PC-9 (cell line): ENCODE data around the gene HMGCL. TPM values are rescaled to one million over a fixed set of nuclear protein-coding genes. Genes with fewer than 3 reads are reported as not detected.
"Not testable (repeated sequence)": the region's sequence is repeated elsewhere in the genome, so short reads cannot be mapped to it uniquely, and the experiment has no call there.

Experiments used
- BruUV-seq: library from RNA; stranded (reverse); fragments of 400-500 nt; replicated peaks from 2 replicates; lab custom pipeline; 2021; lab: Mats Ljungman, UMichigan
- CTCF ChIA-PET: fragments of 300-600 bp; sonication (Branson Sonifier 250); formaldehyde crosslinking; loops from one replicate; lab custom pipeline; 2022; ENCODE audit warnings: antibody characterized with exemption; lab: Charles Lee
- POLR2A ChIA-PET: fragments of 300-600 bp; sonication (Branson Sonifier 250); formaldehyde crosslinking; loops from one replicate; lab custom pipeline; 2022; ENCODE audit warnings: antibody characterized with exemption; ENCODE audit not compliant: unreplicated experiment; lab: Charles Lee
- DNase-seq, 2 experiments: peaks; one replicate each; pipeline versions ENCODE4 v3.0.0 to v3.0.0-alpha.2; 2015 to 2022; ENCODE audit warnings: mixed read lengths in 1 of 2
- H2AFZ ChIP-seq: fragments of 200-600 bp; sonication (generic); 2 replicates; pipeline ENCODE4 v1.8.1; 2017; ENCODE audit warnings: antibody characterized with exemption
- H3F3A ChIP-seq: fragments of 200-600 bp; sonication (generic); 2 replicates; pipeline ENCODE4 v1.8.1; 2017; ENCODE audit warnings: antibody characterized with exemption, mild to moderate bottlenecking, low read depth; ENCODE audit not compliant: insufficient read depth
- H3K27ac ChIP-seq: fragments of 200-600 bp; sonication (generic); 2 replicates; pipeline ENCODE4 v1.6.1; 2016; ENCODE audit warnings: mixed run types
- H3K27me3 ChIP-seq: fragments of 200-600 bp; sonication (generic); 2 replicates; pipeline ENCODE4 v1.6.1; 2016; ENCODE audit warnings: low read depth, mixed run types; ENCODE audit not compliant: insufficient read depth
- H3K36me3 ChIP-seq: fragments of 200-600 bp; sonication (generic); 2 replicates; pipeline ENCODE4 v1.6.1; 2016; ENCODE audit warnings: low read depth, mixed run types
- H3K4me1 ChIP-seq: fragments of 200-600 bp; sonication (generic); replicated peaks from 2 replicates; pipeline ENCODE4 v1.6.1; 2016; ENCODE audit warnings: mixed run types; ENCODE audit not compliant: insufficient read depth
- H3K4me2 ChIP-seq: fragments of 200-600 bp; sonication (generic); 2 replicates; pipeline ENCODE4 v1.6.1; 2017; ENCODE audit warnings: mixed run types
- H3K4me3 ChIP-seq: fragments of 200-600 bp; sonication (generic); 2 replicates; pipeline ENCODE4 v1.6.1; 2016; ENCODE audit warnings: mixed run types
- H3K79me2 ChIP-seq: fragments of 200-600 bp; sonication (generic); 2 replicates; pipeline ENCODE4 v1.6.1; 2017; ENCODE audit warnings: low read depth, mixed run types
- H3K9me2 ChIP-seq: fragments of 200-600 bp; sonication (generic); 2 replicates; pipeline ENCODE4 v1.8.1; 2017; ENCODE audit warnings: mild to moderate bottlenecking; ENCODE audit not compliant: insufficient read depth
- H3K9me3 ChIP-seq: fragments of 200-600 bp; sonication (generic); 2 replicates; pipeline ENCODE4 v1.8.1; 2016; ENCODE audit warnings: low read depth; ENCODE audit not compliant: insufficient read depth
- H4K20me1 ChIP-seq: fragments of 200-600 bp; sonication (generic); 2 replicates; pipeline ENCODE4 v1.8.1; 2017; ENCODE audit not compliant: insufficient read depth
- EZH2 ChIP-seq: fragments of 200-600 bp; sonication (generic); IDR thresholded peaks from 2 replicates; pipeline ENCODE4 v1.8.0; 2017; ENCODE audit warnings: antibody characterized with exemption, low read depth
- intact Hi-C: fragments of 100-400 bp; cut with micrococcal nuclease; formaldehyde crosslinking; loops from one replicate; pipeline ENCODE4 v1.10.0; 2022; ENCODE audit not compliant: unreplicated experiment
- total RNA-seq: library from RNA; stranded (reverse); gene quantifications from 2 replicates; pipeline ENCODE4 v1.2.3, GENCODE V29; 2021
- TF ChIP-seq, protein P1 (sequence below): fragments of 200-600 bp; sonication (generic); conservative IDR thresholded peaks from 2 replicates; pipeline ENCODE4 v1.6.1; 2017; ENCODE audit warnings: mixed run types, antibody characterized with exemption, mild to moderate bottlenecking, moderate library complexity

The HMGCL gene
- total RNA-seq, 1 experiment from 2014 or later = 43.2 TPM

DNA sequence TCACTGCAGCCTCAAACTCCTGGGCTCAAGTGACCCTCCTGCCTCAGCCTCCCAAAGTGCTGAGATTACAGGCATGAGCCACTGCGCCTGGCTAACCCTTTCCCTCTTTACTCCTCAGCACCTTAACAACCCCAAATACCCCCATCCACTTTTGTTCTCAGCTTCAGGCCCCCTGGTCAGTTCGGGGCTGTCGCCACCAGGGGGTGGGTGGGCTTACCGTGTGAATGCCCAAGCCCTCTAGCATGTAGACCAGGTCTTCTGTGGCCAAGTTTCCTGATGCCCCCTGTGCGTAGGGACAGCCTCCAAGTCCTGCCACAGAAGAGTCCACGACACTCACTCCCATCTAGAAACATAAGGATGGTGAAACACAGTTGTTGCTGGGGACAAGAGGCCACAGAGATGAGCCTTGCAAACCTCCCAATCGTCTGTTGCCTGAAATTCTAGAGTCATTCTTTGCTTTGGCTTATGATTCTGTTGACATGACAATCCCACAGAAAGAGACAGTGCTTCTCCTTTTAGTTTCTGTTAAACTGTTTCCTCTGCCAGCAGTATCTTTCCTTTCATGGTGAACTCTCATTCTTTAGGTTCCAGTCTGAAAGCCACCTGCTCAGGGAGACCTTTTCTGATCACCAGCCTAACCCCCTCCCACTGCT is 20.9 kb downstream of the HMGCL start:
- Histone ChIP-seq H3K27me3 (no peaks in the 10 kb centered on the region), H3K79me2 (no peaks in the 10 kb centered on the region), H3K9me3 (no peaks in the 10 kb centered on the region), H3K27ac (no peak overlapping the region), H3K4me1 (0 out of 2 replicates have a peak, but pooled peaks cover 6% of the 10 kb centered on the region), H3K36me3 (no peaks in the 10 kb centered on the region), H3K4me3 (no peak overlapping the region), H3F3A (peaks cover 3% of the 10 kb centered on the region; the same call in 1 of the 2 replicates), H2AFZ (no peak overlapping the region), H3K9me2 (no peaks in the 10 kb centered on the region), H4K20me1 (no peaks in the 10 kb centered on the region), H3K4me2 (no peak overlapping the region)
- no peak for DNase-seq
- no TSS peak for BruUV-seq
- ChIA-PET POLR2A (no interaction called here), CTCF (interaction anchor here (0.6 kb wide), 1 partner anchor 9 kb away, joined by 3 read pairs; no protein-coding TSS in a partner anchor)
- intact Hi-C loops = no loop called here
- TF ChIP-seq EZH2 = no peak
- TF ChIP-seq, protein P1, sequence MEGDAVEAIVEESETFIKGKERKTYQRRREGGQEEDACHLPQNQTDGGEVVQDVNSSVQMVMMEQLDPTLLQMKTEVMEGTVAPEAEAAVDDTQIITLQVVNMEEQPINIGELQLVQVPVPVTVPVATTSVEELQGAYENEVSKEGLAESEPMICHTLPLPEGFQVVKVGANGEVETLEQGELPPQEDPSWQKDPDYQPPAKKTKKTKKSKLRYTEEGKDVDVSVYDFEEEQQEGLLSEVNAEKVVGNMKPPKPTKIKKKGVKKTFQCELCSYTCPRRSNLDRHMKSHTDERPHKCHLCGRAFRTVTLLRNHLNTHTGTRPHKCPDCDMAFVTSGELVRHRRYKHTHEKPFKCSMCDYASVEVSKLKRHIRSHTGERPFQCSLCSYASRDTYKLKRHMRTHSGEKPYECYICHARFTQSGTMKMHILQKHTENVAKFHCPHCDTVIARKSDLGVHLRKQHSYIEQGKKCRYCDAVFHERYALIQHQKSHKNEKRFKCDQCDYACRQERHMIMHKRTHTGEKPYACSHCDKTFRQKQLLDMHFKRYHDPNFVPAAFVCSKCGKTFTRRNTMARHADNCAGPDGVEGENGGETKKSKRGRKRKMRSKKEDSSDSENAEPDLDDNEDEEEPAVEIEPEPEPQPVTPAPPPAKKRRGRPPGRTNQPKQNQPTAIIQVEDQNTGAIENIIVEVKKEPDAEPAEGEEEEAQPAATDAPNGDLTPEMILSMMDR = no peak

DNA sequence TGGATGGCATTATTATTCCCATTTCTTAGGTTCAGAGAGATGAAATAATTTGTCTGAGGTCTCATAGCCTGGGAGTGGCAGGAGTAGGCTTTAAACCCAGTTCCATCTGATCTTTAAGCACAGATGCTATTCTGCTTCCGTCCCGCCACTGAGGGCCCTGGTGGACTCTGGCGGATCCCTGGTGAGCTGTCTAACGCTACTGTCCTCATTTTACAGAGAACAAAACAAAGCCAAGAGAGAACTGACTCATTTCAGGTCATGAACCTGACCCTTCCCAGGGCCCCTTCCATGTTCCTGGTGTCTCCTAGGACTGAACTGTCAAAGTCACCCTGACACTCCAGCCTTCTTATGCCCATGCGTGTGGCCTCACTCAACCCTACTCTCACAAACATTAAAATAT is 21.6 kb downstream of the HMGCL start:
- CTCF ChIA-PET = interaction anchor here (0.6 kb wide), 1 partner anchor 9 kb away, joined by 3 read pairs; no protein-coding TSS in a partner anchor
- intact Hi-C loops = no loop called here
- H3K79me2 ChIP-seq = no peaks in the 10 kb centered on the region

DNA sequence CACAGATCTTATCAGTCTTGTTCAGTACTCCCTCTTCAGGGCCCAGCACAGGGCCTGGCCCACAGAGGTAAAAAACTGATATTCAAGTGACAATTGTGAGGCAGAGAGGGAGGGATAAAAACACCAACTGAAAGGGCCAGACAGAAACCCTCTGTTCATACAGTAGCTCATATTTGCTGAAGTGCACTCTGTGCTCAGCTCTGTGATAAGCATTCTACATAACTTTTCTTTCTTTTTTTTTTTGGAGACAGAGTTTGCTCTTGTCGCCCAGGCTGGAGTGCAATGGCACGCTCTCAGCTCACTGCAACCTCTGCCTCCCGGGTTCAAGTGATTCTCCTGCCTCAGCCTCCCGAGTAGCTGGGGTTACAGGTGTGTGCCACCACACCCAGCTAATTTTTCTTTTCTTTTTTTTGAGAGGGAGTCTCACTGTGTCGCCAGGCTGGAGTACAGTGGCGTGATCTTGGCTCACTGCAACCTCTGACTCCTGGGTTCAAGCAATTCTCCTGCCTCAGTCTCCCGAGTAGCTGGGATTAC is 22.4 kb downstream of the HMGCL start:
- Histone ChIP-seq H3F3A (peaks cover 10% of the 10 kb centered on the region; the same call in 1 of the 2 replicates), H3K4me1 (peaks cover 14% of the 10 kb centered on the region)
- BruUV-seq, H3K9me3 ChIP-seq, H3K4me3 ChIP-seq, H3K27ac ChIP-seq, DNase-seq, H3K9me2 ChIP-seq, H3K4me2 ChIP-seq, H2AFZ ChIP-seq, H3K27me3 ChIP-seq, H3K79me2 ChIP-seq, H3K36me3 ChIP-seq, intact Hi-C loops, H4K20me1 ChIP-seq: not testable (repeated sequence)
- CTCF ChIA-PET = interaction anchor here (1.2 kb wide), 1 partner anchor 8 kb away, joined by 4 read pairs; no protein-coding TSS in a partner anchor
- POLR2A ChIA-PET = interaction anchor here (0.5 to 0.6 kb wide), 2 partner anchors 23 to 142 kb away, joined by 3 to 4 read pairs; no protein-coding TSS in a partner anchor

More for the DNA sequence above, 21.6 kb downstream of the HMGCL start:
- Histone ChIP-seq H3K9me3 (no peaks in the 10 kb centered on the region), H3K36me3 (no peaks in the 10 kb centered on the region), H3K4me2 (no peak overlapping the region), H3K4me3 (no peak overlapping the region), H3K4me1 (peaks cover 12% of the 10 kb centered on the region), H3F3A (peaks cover 10% of the 10 kb centered on the region; the same call in 1 of the 2 replicates), H2AFZ (no peak overlapping the region), H3K9me2 (no peaks in the 10 kb centered on the region), H4K20me1 (no peaks in the 10 kb centered on the region), H3K27ac (no peak overlapping the region), H3K27me3 (no peaks in the 10 kb centered on the region)
- DNase-seq = no peak
- BruUV-seq = no TSS peak
- TF ChIP-seq, protein P1 = no peak
- TF ChIP-seq EZH2 = no peak
- POLR2A ChIA-PET = no interaction called here
